Breast epithelium (tissue), 4 donors: ENCODE measurements around the gene GLIS2. TPM values are rescaled to one million over a fixed set of nuclear protein-coding genes. Genes with fewer than 3 reads are reported as not detected.

Experiments
- DNase-seq, 2 donors: peaks; one replicate each; pipeline ENCODE4 v3.0.0-alpha.2; 2019; ENCODE audit warnings: low spot score in 2 of 2
- H3K27ac ChIP-seq, 2 donors: fragments of 200-600 bp; sonication (generic) in 1 of 2; one replicate each; pipeline ENCODE4 v1.5.1; 2016 to 2019; ENCODE audit warnings: mild to moderate bottlenecking in 1 of 2
- H3K27me3 ChIP-seq, 2 donors: fragments of 200-600 bp; sonication (generic) in 1 of 2; one replicate each; pipeline versions ENCODE4 v1.5.1 to v1.6.0; 2017 to 2019; ENCODE audit warnings: control low read depth in 1 of 2, mild to moderate bottlenecking in 1 of 2
- H3K36me3 ChIP-seq: fragments of 200-600 bp; one replicate; pipeline ENCODE4 v1.5.1; 2019
- H3K4me1 ChIP-seq, 2 donors: fragments of 200-600 bp; sonication (generic); one replicate each; pipeline ENCODE4 v1.5.1; 2016 to 2019; ENCODE audit warnings: control low read depth in 1 of 2
- H3K4me3 ChIP-seq, 3 donors: fragments of 200-600 bp; sonication (generic); 1 replicate in 2 of 3; 2 replicates in 1 of 3; pipeline ENCODE4 v1.5.1; 2016 to 2019; ENCODE audit warnings: mild to moderate bottlenecking in 3 of 3, moderate library complexity in 2 of 3
- H3K9me3 ChIP-seq, 2 donors: fragments of 200-600 bp; sonication (generic) in 1 of 2; one replicate each; pipeline ENCODE4 v1.5.1; 2016 to 2019; ENCODE audit warnings: control low read depth in 1 of 2
- POLR2A ChIP-seq: fragments of 450-650 bp; IDR thresholded peaks from one replicate; pipeline ENCODE4 v1.6.1; 2016; ENCODE audit warnings: antibody characterized with exemption, mild to moderate bottlenecking, moderate library complexity
- POLR2AphosphoS5 ChIP-seq, 3 donors: sonication (generic); formaldehyde crosslinking; IDR thresholded peaks; one replicate each; pipeline ENCODE4 v1.6.1; 2017; ENCODE audit warnings: antibody characterized with exemption in 3 of 3
- intact Hi-C: fragments of 100-400 bp; cut with DNase I; formaldehyde crosslinking; loops from one replicate; pipeline ENCODE4 v1.15.1; 2023; ENCODE audit warnings: low total_unique reads
- total RNA-seq, 3 donors: library from RNA; depleted of rRNA; stranded (reverse); fragments of >200 nt; gene quantifications; one replicate each; pipeline ENCODE4 v1.1.0, GENCODE V29; 2016
- TF ChIP-seq, protein P1 (sequence below), 3 donors: fragments of 450-650 bp; IDR thresholded peaks; one replicate each; pipeline ENCODE4 v1.5.1; 2016 to 2017; ENCODE audit warnings: antibody characterized with exemption in 3 of 3, mild to moderate bottlenecking in 3 of 3, moderate library complexity in 3 of 3

The GLIS2 gene
- total RNA-seq, 3 donors from 2014 or later: 0.96 to 3.9 (median 1.5) TPM

DNA sequence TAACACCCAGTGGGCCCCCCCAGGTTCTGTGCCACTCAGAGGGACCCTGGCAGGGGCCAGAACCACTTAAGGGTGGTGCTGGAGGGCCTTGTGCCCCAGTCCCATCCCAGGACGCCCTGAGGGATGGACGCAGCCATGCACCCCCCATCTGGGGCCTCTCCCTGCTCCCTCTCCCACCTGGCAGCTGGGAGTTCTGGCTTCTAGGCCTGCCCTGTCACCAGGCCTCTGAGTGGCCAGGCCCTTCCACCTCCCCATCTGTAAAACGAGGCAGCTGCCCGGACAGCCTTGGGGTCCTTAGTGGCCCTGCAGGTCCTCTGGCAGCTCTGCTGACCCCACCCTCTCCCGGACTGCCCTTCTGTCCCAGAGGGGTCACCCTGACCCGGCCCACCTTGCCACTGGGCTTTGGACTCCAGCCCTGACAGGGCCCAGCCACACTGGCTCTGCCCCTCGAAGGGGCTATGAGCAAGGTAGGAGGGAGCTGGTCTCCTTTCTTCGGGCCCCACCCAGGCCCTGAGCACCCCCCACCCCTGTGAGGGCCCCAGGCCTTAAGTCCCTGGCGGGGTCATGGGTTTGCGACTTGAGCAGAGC is 22.9 kb downstream of the GLIS2 start:
- DNase-seq: no peak
- Histone ChIP-seq H3K27ac (no peak overlapping the region), H3K4me3 (no peak overlapping the region), H3K9me3 (no peaks in the 10 kb centered on the region), H3K27me3 (no peaks in the 10 kb centered on the region), H3K36me3 (no peaks in the 10 kb centered on the region), H3K4me1 (no peaks in the 10 kb centered on the region)
- TF ChIP-seq POLR2A (no peak), POLR2AphosphoS5 (IDR thresholded peaks at IDR 0.05) (no peak)
- TF ChIP-seq, protein P1, sequence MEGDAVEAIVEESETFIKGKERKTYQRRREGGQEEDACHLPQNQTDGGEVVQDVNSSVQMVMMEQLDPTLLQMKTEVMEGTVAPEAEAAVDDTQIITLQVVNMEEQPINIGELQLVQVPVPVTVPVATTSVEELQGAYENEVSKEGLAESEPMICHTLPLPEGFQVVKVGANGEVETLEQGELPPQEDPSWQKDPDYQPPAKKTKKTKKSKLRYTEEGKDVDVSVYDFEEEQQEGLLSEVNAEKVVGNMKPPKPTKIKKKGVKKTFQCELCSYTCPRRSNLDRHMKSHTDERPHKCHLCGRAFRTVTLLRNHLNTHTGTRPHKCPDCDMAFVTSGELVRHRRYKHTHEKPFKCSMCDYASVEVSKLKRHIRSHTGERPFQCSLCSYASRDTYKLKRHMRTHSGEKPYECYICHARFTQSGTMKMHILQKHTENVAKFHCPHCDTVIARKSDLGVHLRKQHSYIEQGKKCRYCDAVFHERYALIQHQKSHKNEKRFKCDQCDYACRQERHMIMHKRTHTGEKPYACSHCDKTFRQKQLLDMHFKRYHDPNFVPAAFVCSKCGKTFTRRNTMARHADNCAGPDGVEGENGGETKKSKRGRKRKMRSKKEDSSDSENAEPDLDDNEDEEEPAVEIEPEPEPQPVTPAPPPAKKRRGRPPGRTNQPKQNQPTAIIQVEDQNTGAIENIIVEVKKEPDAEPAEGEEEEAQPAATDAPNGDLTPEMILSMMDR (IDR thresholded peaks at IDR 0.05): no peak
- intact Hi-C loops: no loop called here

DNA sequence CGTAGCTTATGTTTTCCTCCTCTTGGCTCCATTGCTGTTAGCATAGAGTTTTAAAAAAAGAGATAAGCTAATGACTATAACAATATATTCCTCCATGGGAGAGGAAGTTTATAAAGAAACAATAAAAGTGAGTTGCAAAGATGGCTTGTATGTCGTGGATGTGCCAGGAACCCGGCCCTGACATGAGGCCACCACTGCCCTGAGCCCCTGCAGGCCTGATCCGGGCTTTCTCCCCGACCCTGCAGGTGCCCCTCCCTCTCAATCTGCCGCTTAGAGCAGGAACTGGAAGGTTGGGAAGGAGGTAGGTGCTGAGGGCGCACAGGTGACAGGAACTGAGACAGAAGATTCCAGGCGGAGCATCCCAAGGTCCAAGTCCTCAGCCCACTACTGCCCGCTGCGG is 23.6 kb downstream of the GLIS2 start:
- no peaks in the 10 kb centered on the region for H3K9me3 ChIP-seq
- no peaks in the 10 kb centered on the region for H3K36me3 ChIP-seq
- intact Hi-C loops: no loop called here
- H3K4me3 ChIP-seq: no peak overlapping the region
- DNase-seq: no peak
- no peak overlapping the region for H3K27ac ChIP-seq
- no peaks in the 10 kb centered on the region for H3K4me1 ChIP-seq
- H3K27me3 ChIP-seq: no peaks in the 10 kb centered on the region
- no peak for TF ChIP-seq POLR2AphosphoS5 (IDR thresholded peaks at IDR 0.05)
- no peak for TF ChIP-seq POLR2A
- TF ChIP-seq, protein P1 (IDR thresholded peaks at IDR 0.05): no peak

DNA sequence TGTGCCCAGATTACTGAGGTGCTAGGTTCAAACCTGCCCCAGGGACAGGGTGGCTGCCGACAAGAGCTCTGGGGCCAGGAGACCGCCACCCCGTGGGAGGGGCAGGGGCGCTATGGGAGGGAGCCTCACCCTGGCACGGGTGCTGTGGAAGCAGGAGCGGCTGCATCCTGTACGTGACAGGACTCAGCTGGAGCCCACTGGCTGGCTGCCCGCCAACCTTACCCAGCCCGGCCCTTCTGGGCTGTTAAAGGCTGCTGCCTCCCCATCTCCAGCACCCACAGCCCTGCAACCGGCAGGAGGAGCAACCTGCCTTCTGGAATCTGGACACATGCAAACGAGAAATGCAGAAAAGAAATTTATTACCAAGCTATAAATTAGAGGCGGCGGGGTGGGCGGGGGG is 24.0 kb downstream of the GLIS2 start:
- Histone ChIP-seq H3K4me1 (no peaks in the 10 kb centered on the region), H3K9me3 (no peaks in the 10 kb centered on the region), H3K4me3 (no peak overlapping the region), H3K27ac (no peak overlapping the region), H3K27me3 (no peaks in the 10 kb centered on the region), H3K36me3 (no peaks in the 10 kb centered on the region)
- TF ChIP-seq, protein P1 (IDR thresholded peaks at IDR 0.05): no peak
- TF ChIP-seq POLR2A: no peak
- TF ChIP-seq POLR2AphosphoS5 (IDR thresholded peaks at IDR 0.05): no peak
- DNase-seq: no peak
- intact Hi-C loops: loop anchor here (10.0 kb wide), 1 partner anchor 555 kb away; no protein-coding TSS in a partner anchor

GRCh38 chr16:4340443-4340842 is 24.6 kb downstream of the GLIS2 start:
- TF ChIP-seq POLR2A (no peak), POLR2AphosphoS5 (IDR thresholded peaks at IDR 0.05) (no peak)
- TF ChIP-seq, protein P1 (IDR thresholded peaks at IDR 0.05): no peak

GRCh38 chr16:4341250-4341649 is 25.4 kb downstream of the GLIS2 start:
- intact Hi-C loops: loop anchor here (10.0 kb wide), 1 partner anchor 556 kb away; no protein-coding TSS in a partner anchor
- TF ChIP-seq POLR2A: no peak
- no peak for TF ChIP-seq POLR2AphosphoS5 (IDR thresholded peaks at IDR 0.05)
- TF ChIP-seq, protein P1 (IDR thresholded peaks at IDR 0.05): no peak
- Histone ChIP-seq H3K4me1 (no peaks in the 10 kb centered on the region), H3K36me3 (no peaks in the 10 kb centered on the region), H3K27ac (no peak overlapping the region), H3K27me3 (no peaks in the 10 kb centered on the region), H3K9me3 (no peaks in the 10 kb centered on the region), H3K4me3 (no peak overlapping the region)
- no peak for DNase-seq

More at GRCh38 chr16:4340443-4340842, 24.6 kb downstream of the GLIS2 start:
- no peaks in the 10 kb centered on the region for H3K4me1 ChIP-seq
- no peak for DNase-seq
- intact Hi-C loops: loop anchor here (10.0 kb wide), 1 partner anchor 556 kb away; no protein-coding TSS in a partner anchor
- H3K9me3 ChIP-seq: no peaks in the 10 kb centered on the region
- H3K27ac ChIP-seq: no peak overlapping the region
- H3K4me3 ChIP-seq: no peak overlapping the region
- no peaks in the 10 kb centered on the region for H3K36me3 ChIP-seq
- H3K27me3 ChIP-seq: no peaks in the 10 kb centered on the region
